Stomach (tissue), 9 donors: ENCODE results near the gene SIPA1. TPM values are rescaled to one million over a fixed set of nuclear protein-coding genes. Genes with fewer than 3 reads are reported as not detected.
A peak's percentile ranks its signal among the peaks of the same experiment; 100 is the strongest.

Source experiments
- DNase-seq, 2 donors: peaks; one replicate each; pipeline versions ENCODE4 v3.0.0 to v3.0.0-alpha.2; 2013 to 2019
- H3K27ac ChIP-seq, 5 donors: fragments of 200-600 bp in 4 of 5; sonication (generic) in 4 of 5; one replicate each; pipeline ENCODE4 v1.5.1; 2013 to 2019; ENCODE audit warnings: mild to moderate bottlenecking in 1 of 5, moderate library complexity in 1 of 5
- H3K27me3 ChIP-seq, 3 donors: fragments of 200-600 bp; sonication (generic); one replicate each; pipeline ENCODE4 v1.5.1; 2017 to 2019; ENCODE audit warnings: mixed run types in 1 of 3
- H3K36me3 ChIP-seq, 4 donors: fragments of 200-600 bp; sonication (generic); 1 replicate in 3 of 4; 2 replicates in 1 of 4; pipeline ENCODE4 v1.5.1; 2016 to 2019
- H3K4me1 ChIP-seq, 4 donors: fragments of 200-600 bp; sonication (generic); one replicate each; pipeline ENCODE4 v1.5.1; 2016 to 2019
- H3K4me3 ChIP-seq, 4 donors: fragments of 200-600 bp; sonication (generic) in 3 of 4; one replicate each; pipeline ENCODE4 v1.5.1; 2016 to 2019; ENCODE audit warnings: mild to moderate bottlenecking in 1 of 4
- H3K9me3 ChIP-seq, 4 donors: fragments of 200-600 bp; sonication (generic); one replicate each; pipeline ENCODE4 v1.5.1; 2016 to 2019
- CTCF ChIP-seq, 7 experiments: fragments of 450-650 bp in 4 of 7; fragments of 200-600 bp in 3 of 7; sonication (generic) in 3 of 7; IDR thresholded peaks; one replicate each; pipeline ENCODE4 v1.5.1; 2016 to 2019; ENCODE audit warnings: antibody characterized with exemption in 7 of 7, control low read depth in 2 of 7, mild to moderate bottlenecking in 1 of 7
- EP300 ChIP-seq: sonication (generic); formaldehyde crosslinking; IDR thresholded peaks from one replicate; pipeline ENCODE4 v1.6.1; 2017; ENCODE audit warnings: antibody characterized with exemption
- POLR2A ChIP-seq, 4 donors: fragments of 450-650 bp; IDR thresholded peaks; one replicate each; pipeline ENCODE4 v1.6.1; 2016; ENCODE audit warnings: antibody characterized with exemption in 4 of 4, control low read depth in 2 of 4, mild to moderate bottlenecking in 1 of 4, moderate library complexity in 1 of 4
- POLR2AphosphoS5 ChIP-seq, 3 donors: sonication (generic); formaldehyde crosslinking; IDR thresholded peaks; one replicate each; pipeline ENCODE4 v1.6.1; 2016; ENCODE audit warnings: antibody characterized with exemption in 3 of 3
- WGBS, 5 donors: extraction: QIAGEN DNeasy Blood & Tissue Kit in 3 of 5; methylation state at CpG; one replicate each; pipeline versions ENCODE4 v1.1.5 to v1.1.7; 2013 to 2018; 5-methylcytosine and 5-hydroxymethylcytosine counted together
- intact Hi-C: fragments of 100-400 bp; cut with DNase I; formaldehyde crosslinking; loops from one replicate; pipeline ENCODE4 v1.15.1; 2023; ENCODE audit warnings: low total_unique reads
- polyA plus RNA-seq, 3 donors: library from polyadenylated mRNA; stranded (reverse); fragments of 200-250 nt; gene quantifications; one replicate each; pipeline ENCODE4 v1.2.3, GENCODE V29; 2013
- total RNA-seq, 5 donors: library from RNA; depleted of rRNA; stranded (reverse); fragments of >200 nt; gene quantifications; one replicate each; pipeline versions ENCODE4 v1.1.0 to v1.2.3, GENCODE V29; 2014 to 2016
- donor health status: healthy with polysubstance abuse.
- donor health status: Bipolar disorder and iron deficiency.
- donor health status: healthy.

Gene SIPA1
- total and polyA plus RNA-seq, 8 donors: 13.2 to 80.4 (median 42.4) TPM

- H3K9me3 ChIP-seq: no peaks in the 10 kb centered on the region
- intact Hi-C loops: no loop called here
These were observed 13.4 kb downstream of the SIPA1 start for GRCh38 chr11:65651339-65651588.

GRCh38 chr11:65651589-65652510, 13.9 kb downstream of the SIPA1 start:
- Histone ChIP-seq H3K27ac (peak overlapping the region; percentile 91 to 99 (median 94)), H3K9me3 (no peaks in the 10 kb centered on the region), H3K36me3 (peaks cover 46 to 80% (median 68%) of the 10 kb centered on the region in 4 donors), H3K4me3 (peak overlapping the region; percentile 35 to 51 (median 47)), H3K27me3 (no peaks in the 10 kb centered on the region), H3K4me1 (peaks cover 44 to 91% (median 75%) of the 10 kb centered on the region in 4 donors)
- 9 to 17% (median 15%) methylated on average over 22 to 28 of the region's 28 CpGs for WGBS, 5 donors
- intact Hi-C loops: no loop called here
- peak; percentile 86 to 89 for DNase-seq
- TF ChIP-seq EP300 (no peak), CTCF (IDR thresholded peaks at IDR 0.05) (no peak), POLR2A (IDR thresholded peaks at IDR 0.05) (no peak), POLR2AphosphoS5 (IDR thresholded peaks at IDR 0.05) (peak in 2 of 3 donors; percentile 41 to 46)

More at GRCh38 chr11:65651339-65651588, 13.4 kb downstream of the SIPA1 start:
- Histone ChIP-seq H3K36me3 (peaks cover 40 to 79% (median 68%) of the 10 kb centered on the region in 4 donors), H3K4me3 (peak overlapping the region in 1 of 4 donors; percentile 49), H3K4me1 (peaks cover 44 to 92% (median 77%) of the 10 kb centered on the region in 4 donors), H3K27ac (peak overlapping the region; percentile 91 to 99 (median 94)), H3K27me3 (no peaks in the 10 kb centered on the region)
- TF ChIP-seq POLR2A (IDR thresholded peaks at IDR 0.05): no peak
- no peak for TF ChIP-seq POLR2AphosphoS5 (IDR thresholded peaks at IDR 0.05)
- no peak for TF ChIP-seq CTCF (IDR thresholded peaks at IDR 0.05)
- no peak for TF ChIP-seq EP300
- 88 to 97% (median 89%) methylated on average over 3 of the region's 3 CpGs for WGBS, 5 donors
- no peak for DNase-seq

DNA sequence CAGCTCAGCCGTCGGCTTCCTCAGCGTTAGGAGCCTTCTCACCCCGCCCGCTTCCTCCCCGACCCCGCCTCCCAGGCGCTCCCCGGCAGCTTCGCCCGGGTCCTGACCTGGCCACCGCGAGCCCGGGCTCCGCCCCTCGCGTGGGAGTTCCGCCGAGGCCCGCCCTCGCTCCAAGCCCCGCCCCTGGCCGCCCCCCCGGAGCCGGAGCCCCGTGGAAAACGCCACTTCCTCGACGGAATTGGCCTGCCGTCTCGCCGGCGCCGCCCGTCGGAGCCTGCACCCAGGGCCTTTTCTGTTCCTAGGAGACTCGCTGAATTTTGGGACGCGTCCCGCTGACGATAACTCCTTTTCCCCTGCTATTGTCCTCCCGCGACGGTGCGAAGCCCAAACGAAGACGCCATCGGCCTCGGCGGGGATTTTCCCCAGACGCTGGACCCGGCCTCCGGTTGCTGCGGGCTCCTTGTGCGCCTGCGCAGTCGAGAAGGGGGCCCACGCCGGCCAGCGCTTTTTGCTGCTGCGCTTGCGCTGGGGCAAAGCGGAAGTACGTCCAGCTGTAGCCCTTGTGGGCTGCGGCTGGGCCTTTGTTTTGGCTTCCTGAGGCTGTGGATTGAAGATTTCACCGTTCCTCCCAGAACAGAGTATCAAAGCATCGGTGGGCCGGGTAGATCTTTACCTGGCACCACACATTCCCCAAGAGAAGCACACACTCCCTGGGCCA, 14.8 kb downstream of the SIPA1 start:
- H3K27ac ChIP-seq: peak overlapping the region; percentile 91 to 99 (median 94)
- peak; percentile 95 to 98 for DNase-seq
- peaks cover 44 to 86% (median 69%) of the 10 kb centered on the region in 4 donors for H3K4me1 ChIP-seq
- H3K36me3 ChIP-seq: peaks cover 54 to 80% (median 68%) of the 10 kb centered on the region in 4 donors
- intact Hi-C loops: no loop called here
- TF ChIP-seq CTCF (IDR thresholded peaks at IDR 0.05) (peak in 1 of 7 experiments; percentile 10), POLR2A (IDR thresholded peaks at IDR 0.05) (peak in 1 of 4 donors; percentile 48), POLR2AphosphoS5 (IDR thresholded peaks at IDR 0.05) (peak; percentile 85 to 92 (median 86)), EP300 (no peak)
- WGBS, 5 donors: 0 to 1% (median 1%) methylated on average over 30 to 68 of the region's 68 CpGs
- H3K9me3 ChIP-seq: no peaks in the 10 kb centered on the region
- H3K4me3 ChIP-seq: peak overlapping the region; percentile 35 to 51 (median 47)
- H3K27me3 ChIP-seq: no peaks in the 10 kb centered on the region
